ENCODE results near the gene NUP188. TPM values are rescaled to one million over a fixed set of nuclear protein-coding genes. Genes with fewer than 3 reads are reported as not detected.

NUP188 gene
- total RNA-seq, 2 experiments from 2014 or later: 64.2 to 65.3 TPM

DNA sequence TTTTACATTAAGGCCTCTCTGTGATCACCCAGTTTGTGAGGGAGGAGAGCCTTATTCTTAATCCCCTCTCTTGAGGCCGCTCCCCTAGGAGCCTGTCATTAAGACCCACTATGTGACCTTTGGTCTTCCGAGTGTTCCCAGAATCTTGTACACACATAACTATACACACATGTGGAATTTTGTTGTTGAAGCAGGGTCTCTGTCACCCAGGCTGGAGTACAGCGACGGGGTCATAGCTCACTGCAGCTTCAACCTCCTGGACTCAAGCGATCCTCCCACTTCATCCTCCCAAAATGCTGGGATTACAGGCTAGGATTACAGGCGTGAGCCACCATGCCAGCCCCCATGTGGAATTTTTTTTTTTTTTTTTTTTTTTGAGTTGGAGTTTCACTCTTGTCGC is 41.5 kb upstream of the NUP188 start:
- DNase-seq: no peak
- no peak overlapping the region for H3K4me3 Mint-ChIP-seq
- H3K27ac Mint-ChIP-seq: no peak overlapping the region
- POLR2A ChIA-PET: interaction anchor here (0.6 to 0.7 kb wide), 2 partner anchors 15 to 40 kb away, joined by 4 to 7 read pairs; partner anchors contain the start of gene PHYHD1
- no peak for ATAC-seq (ENCODE audit: low read depth)
- H3K9me3 Mint-ChIP-seq: no peaks in the 10 kb centered on the region
- H3K36me3 Mint-ChIP-seq: peaks cover 11% of the 10 kb centered on the region
- H3K4me1 Mint-ChIP-seq: peaks cover 32% of the 10 kb centered on the region
- no peaks in the 10 kb centered on the region for H3K27me3 Mint-ChIP-seq

DNA sequence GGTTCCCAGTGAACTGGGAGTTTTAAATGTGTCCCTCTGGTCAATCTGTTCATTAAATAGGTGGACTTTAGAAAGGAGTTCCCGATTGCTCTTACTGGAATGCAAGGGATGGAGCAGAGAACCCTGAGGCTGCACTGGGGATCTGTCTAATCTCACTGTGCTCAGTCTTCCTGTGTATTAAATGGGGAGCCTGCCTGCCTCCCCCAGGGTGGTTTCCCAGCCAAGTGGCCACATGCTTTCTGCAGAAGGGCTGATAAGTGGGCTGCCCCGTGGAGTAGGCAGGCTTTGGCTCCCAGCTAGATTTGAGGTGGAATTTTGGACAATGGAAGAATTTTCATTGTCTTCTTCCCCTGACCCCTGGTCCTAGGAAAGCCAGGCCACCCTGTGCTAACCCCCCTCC is 40.8 kb upstream of the NUP188 start:
- peak overlapping the region; percentile 7 for H3K27ac Mint-ChIP-seq
- no peak for ATAC-seq (ENCODE audit: low read depth)
- POLR2A ChIA-PET: interaction anchor here (0.6 to 0.7 kb wide), 2 partner anchors 14 to 40 kb away, joined by 4 to 7 read pairs; partner anchors contain the start of gene PHYHD1

DNA sequence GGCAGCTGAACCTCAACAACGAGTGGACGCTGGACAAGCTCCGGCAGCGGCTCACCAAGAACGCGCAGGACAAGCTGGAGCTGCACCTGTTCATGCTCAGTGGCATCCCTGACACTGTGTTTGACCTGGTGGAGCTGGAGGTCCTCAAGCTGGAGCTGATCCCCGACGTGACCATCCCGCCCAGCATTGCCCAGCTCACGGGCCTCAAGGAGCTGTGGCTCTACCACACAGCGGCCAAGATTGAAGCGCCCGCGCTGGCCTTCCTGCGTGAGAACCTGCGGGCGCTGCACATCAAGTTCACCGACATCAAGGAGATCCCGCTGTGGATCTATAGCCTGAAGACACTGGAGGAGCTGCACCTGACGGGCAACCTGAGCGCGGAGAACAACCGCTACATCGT is 39.1 kb upstream of the NUP188 start:
- H3K4me3 Mint-ChIP-seq: no peak overlapping the region
- no peak for ATAC-seq (ENCODE audit: low read depth)
- H3K27me3 Mint-ChIP-seq: no peaks in the 10 kb centered on the region
- H3K4me1 Mint-ChIP-seq: peaks cover 28% of the 10 kb centered on the region
- no peak for DNase-seq
- no peaks in the 10 kb centered on the region for H3K9me3 Mint-ChIP-seq
- no peak overlapping the region for H3K27ac Mint-ChIP-seq
- peaks cover 24% of the 10 kb centered on the region for H3K36me3 Mint-ChIP-seq
- POLR2A ChIA-PET: interaction anchor here (1.2 kb wide), 1 partner anchor 9 kb away, joined by 4 read pairs; no protein-coding TSS in a partner anchor

More for the DNA sequence above, 40.8 kb upstream of the NUP188 start:
- H3K36me3 Mint-ChIP-seq: peaks cover 13% of the 10 kb centered on the region
- no peak overlapping the region for H3K4me3 Mint-ChIP-seq
- no peaks in the 10 kb centered on the region for H3K9me3 Mint-ChIP-seq
- peaks cover 31% of the 10 kb centered on the region for H3K4me1 Mint-ChIP-seq
- H3K27me3 Mint-ChIP-seq: no peaks in the 10 kb centered on the region
- no peak for DNase-seq

DNA sequence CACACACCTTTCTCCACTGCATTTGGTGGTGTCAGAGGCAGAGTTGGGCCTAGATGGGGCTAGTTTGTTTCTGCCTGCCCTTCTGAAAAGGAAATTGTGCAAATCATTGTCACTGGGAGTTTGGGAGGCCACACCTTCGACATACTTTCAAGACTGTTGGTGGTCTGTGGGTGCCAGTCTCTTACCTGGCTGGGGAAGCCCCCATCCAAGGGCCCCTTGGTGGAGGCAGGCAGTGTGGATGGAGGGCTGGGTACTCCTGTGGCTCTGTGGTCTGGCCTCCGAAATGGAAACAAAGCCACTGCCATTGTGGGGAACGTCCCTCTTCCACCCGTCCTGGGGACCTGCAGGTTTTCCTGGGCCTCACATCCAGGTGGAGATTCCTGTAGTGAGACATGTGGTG is 37.6 kb upstream of the NUP188 start:
- Mint-ChIP-seq H3K36me3 (peaks cover 24% of the 10 kb centered on the region), H3K9me3 (no peaks in the 10 kb centered on the region), H3K4me1 (peaks cover 26% of the 10 kb centered on the region), H3K27ac (peak overlapping the region; percentile 59), H3K27me3 (no peaks in the 10 kb centered on the region), H3K4me3 (no peak overlapping the region)
- DNase-seq (no peak), ATAC-seq (ENCODE audit: low read depth) (peak; percentile 5)
- POLR2A ChIA-PET: interaction anchor here (1.1 kb wide), 1 partner anchor 28 kb away, joined by 3 read pairs; the partner anchor contains the start of genes KYAT1 and LRRC8A

DNA sequence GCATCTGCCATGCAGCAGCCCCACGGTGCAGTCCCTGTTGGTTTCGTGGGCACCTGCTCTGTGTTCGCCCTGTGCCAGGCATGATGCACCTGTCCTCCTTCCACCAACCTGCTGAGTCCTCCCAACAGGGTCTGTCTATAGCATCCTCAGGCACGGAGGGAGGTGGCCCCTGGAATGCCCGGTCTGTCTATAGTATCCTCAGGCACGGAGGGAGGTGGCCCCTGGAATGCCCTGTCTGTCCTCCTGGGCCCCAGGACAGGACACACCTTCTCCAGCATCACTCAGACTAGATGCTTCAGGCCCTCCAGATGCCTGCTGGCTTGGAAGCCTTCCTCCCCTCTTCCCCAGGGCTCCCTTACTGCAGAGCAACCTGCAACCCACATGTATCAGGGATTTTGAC is 36.6 kb upstream of the NUP188 start:
- H3K36me3 Mint-ChIP-seq: peaks cover 26% of the 10 kb centered on the region
- no peak overlapping the region for H3K4me3 Mint-ChIP-seq
- no peaks in the 10 kb centered on the region for H3K27me3 Mint-ChIP-seq
- DNase-seq: no peak
- POLR2A ChIA-PET: interaction anchor here (1.1 kb wide), 1 partner anchor 29 kb away, joined by 3 read pairs; the partner anchor contains the start of genes KYAT1 and LRRC8A
- peaks cover 24% of the 10 kb centered on the region for H3K4me1 Mint-ChIP-seq
- no peak overlapping the region for H3K27ac Mint-ChIP-seq
- no peaks in the 10 kb centered on the region for H3K9me3 Mint-ChIP-seq
- ATAC-seq (ENCODE audit: low read depth): no peak

DNA sequence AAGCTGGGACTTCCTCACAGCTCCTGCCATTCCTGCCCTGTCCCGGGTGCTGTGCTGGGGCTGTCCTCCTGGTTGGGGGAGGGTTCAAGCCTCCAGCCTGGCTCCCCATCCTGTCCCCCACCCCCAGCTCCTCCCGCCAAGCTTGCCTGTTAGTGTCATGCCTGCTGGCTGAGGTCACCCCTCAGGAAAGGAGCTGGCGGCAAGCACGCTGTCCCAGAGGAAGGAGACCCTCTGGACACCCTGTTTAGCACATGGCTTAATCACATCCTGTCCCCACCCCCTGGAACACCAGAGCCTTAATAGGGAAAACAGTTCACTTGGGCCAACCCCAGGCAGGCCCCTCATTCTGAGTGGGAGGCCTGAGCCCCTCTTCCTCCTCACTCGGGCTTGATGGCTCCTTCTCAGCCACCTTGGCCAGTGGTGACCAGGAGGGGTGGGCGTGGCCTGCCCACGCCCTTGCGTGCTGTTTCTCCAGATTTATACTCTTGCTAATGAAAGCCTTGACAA is 35.9 kb upstream of the NUP188 start:
- Mint-ChIP-seq H3K36me3 (peaks cover 26% of the 10 kb centered on the region), H3K27ac (no peak overlapping the region), H3K27me3 (no peaks in the 10 kb centered on the region), H3K4me1 (peaks cover 23% of the 10 kb centered on the region), H3K9me3 (no peaks in the 10 kb centered on the region), H3K4me3 (no peak overlapping the region)
- DNase-seq: no peak
- no peak for ATAC-seq (ENCODE audit: low read depth)
- POLR2A ChIA-PET: no interaction called here

DNA sequence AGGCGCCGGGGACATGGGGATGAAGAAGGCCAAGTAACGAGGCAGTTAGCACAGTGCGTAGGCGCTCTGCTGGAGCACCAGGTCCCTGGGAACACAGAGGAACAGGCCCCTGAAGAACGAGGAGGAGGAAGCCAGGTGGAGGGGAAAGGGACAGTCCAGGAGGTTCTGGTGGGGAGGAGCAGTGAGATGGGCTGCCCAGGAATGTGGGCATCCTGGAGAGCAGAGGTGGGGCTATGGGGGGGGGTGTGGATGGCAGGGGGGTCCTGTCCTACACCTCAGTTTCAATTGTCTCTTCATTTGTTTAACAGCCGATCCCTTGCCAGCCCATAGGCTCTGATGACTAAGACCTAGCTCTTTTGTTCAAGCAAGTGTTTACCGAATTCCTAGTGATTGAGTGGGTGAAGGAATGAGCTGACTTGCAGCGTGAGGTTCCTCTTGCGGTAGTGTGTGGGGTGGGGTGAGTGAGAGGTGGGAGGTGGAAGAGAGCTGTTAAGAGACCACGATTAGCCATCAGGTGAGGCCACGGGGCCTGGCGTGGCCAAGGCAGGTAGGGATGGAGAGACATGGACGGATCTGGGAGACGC is 35.1 kb upstream of the NUP188 start:
- POLR2A ChIA-PET: interaction anchor here (0.6 kb wide), 1 partner anchor 83 kb away, joined by 3 read pairs; the partner anchor contains the start of gene SPOUT1
- Mint-ChIP-seq H3K27me3 (no peaks in the 10 kb centered on the region), H3K36me3 (peaks cover 28% of the 10 kb centered on the region), H3K4me3 (no peak overlapping the region), H3K9me3 (no peaks in the 10 kb centered on the region), H3K4me1 (peaks cover 23% of the 10 kb centered on the region), H3K27ac (peak overlapping the region; percentile 75)
- no peak for ATAC-seq (ENCODE audit: low read depth)
- DNase-seq: no peak

DNA sequence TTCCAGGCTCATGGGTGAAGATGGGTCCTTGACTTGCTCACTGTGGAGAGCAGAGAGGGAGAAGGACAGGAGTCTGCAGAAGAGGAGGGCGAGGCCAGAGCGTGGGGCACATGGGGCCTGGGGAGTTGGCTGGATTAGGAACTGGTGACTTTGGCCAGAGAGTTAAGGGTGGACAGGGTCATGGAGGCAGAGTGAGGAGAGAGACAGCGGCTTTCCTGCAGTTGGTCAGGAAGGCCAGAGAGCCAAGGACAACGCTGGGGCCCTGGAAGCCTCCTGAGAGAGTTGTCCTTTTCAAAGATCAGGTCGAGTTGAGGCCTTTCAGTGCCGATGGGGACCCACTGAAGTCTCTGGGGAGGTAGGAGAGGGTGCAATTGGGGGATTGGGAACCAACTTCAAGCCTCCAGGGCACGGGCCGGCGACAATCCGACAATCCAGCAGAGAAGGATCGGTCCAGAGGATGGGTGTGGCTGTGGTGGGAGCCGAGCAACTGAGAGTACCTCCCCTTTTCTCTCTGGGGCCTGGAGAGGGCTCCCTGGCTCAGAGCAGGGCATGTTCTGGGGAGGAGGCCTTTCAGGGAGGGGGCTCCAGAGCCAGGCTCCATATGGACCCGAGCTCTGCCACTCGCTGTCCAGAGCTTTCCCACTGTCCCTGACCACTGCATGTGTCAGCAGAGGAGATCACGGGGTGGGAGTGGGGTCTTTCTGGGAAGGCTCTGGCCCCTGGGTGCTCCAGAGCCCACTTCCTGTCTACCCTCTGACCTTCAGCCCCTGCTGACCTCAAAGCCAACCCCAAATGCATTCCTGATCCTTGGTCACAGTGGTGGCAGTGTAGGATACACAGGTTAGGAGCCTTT is 34.2 kb upstream of the NUP188 start:
- H3K36me3 Mint-ChIP-seq: peaks cover 28% of the 10 kb centered on the region
- no peak for ATAC-seq (ENCODE audit: low read depth)
- H3K27me3 Mint-ChIP-seq: no peaks in the 10 kb centered on the region
- H3K4me3 Mint-ChIP-seq: no peak overlapping the region
- DNase-seq: no peak
- H3K9me3 Mint-ChIP-seq: no peaks in the 10 kb centered on the region
- H3K27ac Mint-ChIP-seq: peak overlapping the region; percentile 75
- POLR2A ChIA-PET: no interaction called here
- peaks cover 23% of the 10 kb centered on the region for H3K4me1 Mint-ChIP-seq

DNA sequence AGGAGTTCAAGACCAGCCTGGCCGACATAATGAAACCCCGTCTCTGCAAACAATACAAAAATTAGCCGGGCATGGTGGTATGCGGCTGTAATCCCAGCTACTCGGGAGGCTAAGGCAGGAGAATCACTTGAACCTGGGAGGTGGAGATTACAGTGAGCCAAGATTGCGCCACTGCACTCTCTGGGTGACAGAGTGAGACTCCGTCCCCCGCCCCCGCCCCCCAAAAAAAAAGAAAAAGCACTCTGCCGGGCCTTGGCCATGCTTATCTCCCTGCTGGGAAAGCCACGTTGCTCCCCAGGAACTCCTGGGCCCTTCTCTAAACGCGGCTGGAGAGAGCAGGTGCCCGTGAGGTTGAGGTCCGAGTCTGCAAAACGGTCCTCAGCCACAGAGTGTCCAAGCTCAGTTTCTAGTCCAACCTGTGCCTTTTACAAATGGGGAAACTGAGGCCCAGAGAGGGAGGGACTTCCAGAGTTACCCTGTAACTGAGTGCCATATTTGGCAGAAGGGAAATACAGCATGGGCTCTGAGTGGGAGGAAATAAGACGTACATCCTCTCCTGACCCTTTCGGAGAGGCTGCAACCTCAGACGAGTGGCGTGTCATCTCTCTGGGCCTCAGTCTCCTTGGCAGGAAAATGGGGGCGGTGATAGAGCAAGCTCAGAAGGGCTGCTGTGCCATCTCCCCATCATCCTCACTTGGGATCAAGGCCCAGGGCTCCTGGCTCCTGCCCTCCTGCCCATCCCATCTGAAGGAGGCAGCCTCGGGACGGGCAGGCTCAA is 33.3 kb upstream of the NUP188 start:
- Mint-ChIP-seq H3K27me3 (no peaks in the 10 kb centered on the region), H3K9me3 (no peaks in the 10 kb centered on the region), H3K27ac (no peak overlapping the region), H3K4me1 (peaks cover 22% of the 10 kb centered on the region), H3K36me3 (peaks cover 26% of the 10 kb centered on the region), H3K4me3 (no peak overlapping the region)
- DNase-seq (no peak), ATAC-seq (ENCODE audit: low read depth) (no peak)
- POLR2A ChIA-PET: no interaction called here

DNA sequence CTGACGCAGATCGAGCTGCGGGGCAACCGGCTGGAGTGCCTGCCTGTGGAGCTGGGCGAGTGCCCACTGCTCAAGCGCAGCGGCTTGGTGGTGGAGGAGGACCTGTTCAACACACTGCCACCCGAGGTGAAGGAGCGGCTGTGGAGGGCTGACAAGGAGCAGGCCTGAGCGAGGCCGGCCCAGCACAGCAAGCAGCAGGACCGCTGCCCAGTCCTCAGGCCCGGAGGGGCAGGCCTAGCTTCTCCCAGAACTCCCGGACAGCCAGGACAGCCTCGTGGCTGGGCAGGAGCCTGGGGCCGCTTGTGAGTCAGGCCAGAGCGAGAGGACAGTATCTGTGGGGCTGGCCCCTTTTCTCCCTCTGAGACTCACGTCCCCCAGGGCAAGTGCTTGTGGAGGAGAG is 31.3 kb upstream of the NUP188 start:
- Mint-ChIP-seq H3K4me3 (no peak overlapping the region), H3K4me1 (peaks cover 15% of the 10 kb centered on the region), H3K36me3 (peaks cover 25% of the 10 kb centered on the region), H3K27me3 (no peaks in the 10 kb centered on the region), H3K9me3 (no peaks in the 10 kb centered on the region), H3K27ac (no peak overlapping the region)
- POLR2A ChIA-PET: interaction anchor here (0.5 kb wide), 1 partner anchor 85 kb away, joined by 3 read pairs; no protein-coding TSS in a partner anchor
- ATAC-seq (ENCODE audit: low read depth) (no peak), DNase-seq (no peak)

DNA sequence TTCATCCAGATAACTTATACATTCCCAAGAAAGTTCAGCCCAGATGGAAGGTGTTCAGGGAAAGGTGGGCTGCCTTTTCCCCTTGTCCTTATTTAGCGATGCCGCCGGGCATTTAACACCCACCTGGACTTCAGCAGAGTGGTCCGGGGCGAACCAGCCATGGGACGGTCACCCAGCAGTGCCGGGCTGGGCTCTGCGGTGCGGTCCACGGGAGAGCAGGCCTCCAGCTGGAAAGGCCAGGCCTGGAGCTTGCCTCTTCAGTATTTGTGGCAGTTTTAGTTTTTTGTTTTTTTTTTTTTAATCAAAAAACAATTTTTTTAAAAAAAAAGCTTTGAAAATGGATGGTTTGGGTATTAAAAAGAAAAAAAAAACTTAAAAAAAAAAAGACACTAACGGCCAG is 30.8 kb upstream of the NUP188 start:
- Mint-ChIP-seq H3K4me1 (peaks cover 15% of the 10 kb centered on the region), H3K27me3 (no peaks in the 10 kb centered on the region), H3K9me3 (no peaks in the 10 kb centered on the region), H3K4me3 (no peak overlapping the region), H3K27ac (no peak overlapping the region), H3K36me3 (peaks cover 25% of the 10 kb centered on the region)
- ATAC-seq (ENCODE audit: low read depth): no peak
- no peak for DNase-seq
- POLR2A ChIA-PET: no interaction called here

DNA sequence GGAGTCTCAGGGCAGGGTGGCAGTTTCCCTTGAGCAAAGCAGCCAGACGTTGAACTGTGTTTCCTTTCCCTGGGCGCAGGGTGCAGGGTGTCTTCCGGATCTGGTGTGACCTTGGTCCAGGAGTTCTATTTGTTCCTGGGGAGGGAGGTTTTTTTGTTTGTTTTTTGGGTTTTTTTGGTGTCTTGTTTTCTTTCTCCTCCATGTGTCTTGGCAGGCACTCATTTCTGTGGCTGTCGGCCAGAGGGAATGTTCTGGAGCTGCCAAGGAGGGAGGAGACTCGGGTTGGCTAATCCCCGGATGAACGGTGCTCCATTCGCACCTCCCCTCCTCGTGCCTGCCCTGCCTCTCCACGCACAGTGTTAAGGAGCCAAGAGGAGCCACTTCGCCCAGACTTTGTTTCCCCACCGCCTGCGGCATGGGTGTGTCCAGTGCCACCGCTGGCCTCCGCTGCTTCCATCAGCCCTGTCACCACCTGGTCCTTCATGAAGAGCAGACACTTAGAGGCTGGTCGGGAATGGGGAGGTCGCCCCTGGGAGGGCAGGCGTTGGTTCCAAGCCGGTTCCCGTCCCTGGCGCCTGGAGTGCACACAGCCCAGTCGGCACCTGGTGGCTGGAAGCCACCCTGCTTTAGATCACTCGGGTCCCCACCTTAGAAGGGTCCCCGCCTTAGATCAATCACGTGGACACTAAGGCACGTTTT is 30.2 kb upstream of the NUP188 start:
- POLR2A ChIA-PET: interaction anchor here (1.2 kb wide), 1 partner anchor 15 kb away, joined by 3 read pairs; no protein-coding TSS in a partner anchor
- no peaks in the 10 kb centered on the region for H3K27me3 Mint-ChIP-seq
- H3K4me1 Mint-ChIP-seq: peaks cover 14% of the 10 kb centered on the region
- no peak overlapping the region for H3K4me3 Mint-ChIP-seq
- H3K36me3 Mint-ChIP-seq: peaks cover 22% of the 10 kb centered on the region
- H3K27ac Mint-ChIP-seq: no peak overlapping the region
- no peak for DNase-seq
- no peaks in the 10 kb centered on the region for H3K9me3 Mint-ChIP-seq
- no peak for ATAC-seq (ENCODE audit: low read depth)
